LNCAP (cell line): ENCODE measurements around the gene TJP1.

Experiments
- TF ChIP-seq, protein P1 (sequence below): fragments of 450-650 bp; IDR thresholded peaks from 2 replicates; pipeline ENCODE4 v1.5.1; 2017; ENCODE audit warnings: mild to moderate bottlenecking

Gene TJP1

DNA sequence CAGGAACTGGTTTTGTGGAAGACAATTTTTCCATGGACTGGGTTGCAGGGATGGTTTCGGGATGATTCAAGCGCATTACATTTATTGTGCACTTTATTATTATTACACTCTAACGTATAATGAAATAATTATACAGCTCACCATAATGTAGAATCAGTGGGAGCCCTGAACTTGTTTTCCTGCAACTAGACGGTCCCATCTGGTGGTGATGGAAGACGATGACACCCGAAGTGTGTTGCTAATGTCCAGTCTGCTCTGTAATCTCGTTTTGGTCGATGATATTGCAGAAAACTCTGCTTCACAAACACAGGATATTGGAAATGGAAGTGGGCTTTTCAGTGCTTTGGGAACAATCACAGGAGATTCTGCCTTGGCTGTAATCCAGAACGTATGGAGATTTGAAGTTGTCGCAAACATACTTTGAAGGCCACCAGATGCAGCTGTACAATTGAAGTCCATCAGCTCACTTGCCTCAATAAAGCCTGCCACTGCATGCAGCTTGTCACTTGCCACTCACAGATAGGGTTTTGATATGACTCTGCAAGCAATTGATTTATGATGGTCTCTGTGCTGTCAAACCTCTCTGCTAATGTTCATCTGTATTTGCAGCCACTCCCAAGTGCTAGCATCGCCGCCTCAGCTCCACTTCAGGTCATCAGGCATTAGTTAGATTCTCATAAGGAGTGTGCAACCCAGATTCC, 141.7 kb downstream of the TJP1 start:
- TF ChIP-seq, protein P1, sequence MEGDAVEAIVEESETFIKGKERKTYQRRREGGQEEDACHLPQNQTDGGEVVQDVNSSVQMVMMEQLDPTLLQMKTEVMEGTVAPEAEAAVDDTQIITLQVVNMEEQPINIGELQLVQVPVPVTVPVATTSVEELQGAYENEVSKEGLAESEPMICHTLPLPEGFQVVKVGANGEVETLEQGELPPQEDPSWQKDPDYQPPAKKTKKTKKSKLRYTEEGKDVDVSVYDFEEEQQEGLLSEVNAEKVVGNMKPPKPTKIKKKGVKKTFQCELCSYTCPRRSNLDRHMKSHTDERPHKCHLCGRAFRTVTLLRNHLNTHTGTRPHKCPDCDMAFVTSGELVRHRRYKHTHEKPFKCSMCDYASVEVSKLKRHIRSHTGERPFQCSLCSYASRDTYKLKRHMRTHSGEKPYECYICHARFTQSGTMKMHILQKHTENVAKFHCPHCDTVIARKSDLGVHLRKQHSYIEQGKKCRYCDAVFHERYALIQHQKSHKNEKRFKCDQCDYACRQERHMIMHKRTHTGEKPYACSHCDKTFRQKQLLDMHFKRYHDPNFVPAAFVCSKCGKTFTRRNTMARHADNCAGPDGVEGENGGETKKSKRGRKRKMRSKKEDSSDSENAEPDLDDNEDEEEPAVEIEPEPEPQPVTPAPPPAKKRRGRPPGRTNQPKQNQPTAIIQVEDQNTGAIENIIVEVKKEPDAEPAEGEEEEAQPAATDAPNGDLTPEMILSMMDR: no peak

DNA sequence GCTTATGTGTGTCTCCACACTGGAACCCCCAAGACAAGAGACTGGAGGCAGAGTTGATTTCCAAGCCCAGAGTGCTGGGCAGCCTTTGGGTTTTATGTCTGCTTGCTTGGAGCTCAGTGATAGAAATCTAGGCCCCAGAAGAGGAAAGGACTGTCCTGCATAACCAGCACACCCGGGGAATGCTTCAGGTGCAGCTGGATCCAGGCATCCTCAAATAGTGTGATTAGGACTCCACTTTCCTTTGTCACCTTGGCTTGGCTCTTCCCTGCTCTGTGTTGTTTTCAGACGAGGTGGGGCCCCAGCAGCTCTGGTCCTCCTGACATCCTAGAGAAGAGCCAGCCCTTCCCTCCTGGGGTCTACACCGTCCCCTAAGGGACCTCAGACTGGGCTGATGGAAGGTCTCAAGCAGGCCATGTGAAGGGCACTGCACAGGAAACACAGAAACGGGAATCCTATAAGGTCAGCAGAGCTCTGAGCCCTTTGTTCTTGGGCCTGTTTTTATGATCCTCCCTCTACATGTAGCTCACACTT, 143.7 kb downstream of the TJP1 start:
- TF ChIP-seq, protein P1: no peak

DNA sequence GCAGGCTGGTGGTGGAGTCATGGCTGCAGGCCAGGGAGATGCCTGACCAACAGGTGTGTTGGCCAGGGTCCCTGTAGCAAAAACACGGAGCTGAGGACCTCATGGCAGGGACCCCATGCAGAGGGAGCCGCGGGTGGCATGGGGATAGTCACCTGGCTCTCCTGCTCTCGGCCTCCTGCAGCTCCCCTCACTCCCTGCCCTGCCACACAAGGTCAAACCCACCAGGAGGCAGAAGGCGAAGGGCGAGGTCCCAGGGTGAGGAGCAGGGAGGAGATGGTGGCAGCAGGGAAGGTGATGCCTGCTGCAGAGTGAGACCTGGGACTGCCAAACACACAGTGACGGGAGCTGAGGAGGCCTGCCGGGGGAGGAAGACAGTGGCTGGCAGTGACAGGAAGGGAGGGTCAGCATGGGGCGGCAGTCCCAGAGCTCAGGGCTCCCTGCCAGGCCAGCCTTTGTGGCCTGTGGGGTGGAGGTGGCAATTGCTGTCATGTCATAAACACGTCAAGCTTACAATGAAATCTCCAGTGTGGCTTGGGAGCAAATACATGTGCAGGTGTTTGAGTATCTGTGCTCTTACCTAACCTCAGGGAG, 144.3 kb downstream of the TJP1 start:
- TF ChIP-seq, protein P1: no peak

- TF ChIP-seq, protein P1: no peak
Measured at GRCh38 chr15:29677455-29677854, 144.8 kb downstream of the TJP1 start.

DNA sequence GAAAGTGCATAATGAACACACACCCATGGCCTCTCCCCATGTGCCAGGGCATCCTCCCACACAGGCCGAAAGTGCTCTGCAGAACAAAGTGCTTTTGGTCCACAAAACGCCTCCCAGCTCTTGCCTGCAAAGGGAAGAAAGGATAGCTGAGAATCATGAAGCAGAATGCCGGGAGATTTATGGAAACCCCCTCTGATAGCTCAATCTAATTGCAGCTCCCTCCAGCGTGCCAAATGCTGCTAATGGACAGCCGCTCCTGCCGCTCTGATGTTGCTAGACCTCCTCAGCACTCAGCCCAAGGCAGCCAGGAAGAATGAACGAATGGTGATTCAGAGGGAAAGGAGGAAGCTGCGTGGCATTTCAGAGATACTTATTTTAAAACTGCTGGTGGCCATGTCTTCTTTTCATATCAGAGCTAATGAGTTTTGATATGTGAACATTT, 145.3 kb downstream of the TJP1 start:
- TF ChIP-seq, protein P1: no peak

DNA sequence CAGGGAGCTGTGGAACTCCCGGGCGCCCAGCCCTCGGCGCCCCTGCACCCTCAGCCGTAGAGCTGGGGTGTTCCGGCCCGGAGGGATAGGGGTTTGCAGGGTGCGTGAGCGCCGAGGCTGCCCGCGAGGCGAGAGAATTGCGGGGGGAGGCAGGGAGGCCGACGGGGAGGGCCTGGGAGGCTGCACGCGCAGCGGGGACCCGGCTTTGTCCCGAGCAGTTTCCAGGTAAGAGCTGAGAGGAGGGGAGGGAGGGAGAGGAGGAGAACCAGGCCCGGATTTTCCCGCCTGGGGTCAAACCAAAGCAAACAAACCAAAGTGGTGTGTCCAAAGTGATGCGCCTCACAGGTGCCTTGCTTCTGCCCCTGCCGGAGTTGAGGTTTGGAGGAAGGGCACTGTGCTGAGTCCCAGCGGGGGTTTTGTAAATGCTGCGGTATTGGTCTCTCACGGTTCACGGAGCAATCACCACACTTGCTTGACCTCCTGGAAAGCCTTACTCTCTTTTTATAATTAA, 146.4 kb downstream of the TJP1 start:
- TF ChIP-seq, protein P1: no peak

- TF ChIP-seq, protein P1: no peak
Measured at GRCh38 chr15:29674661-29675533, 147.4 kb downstream of the TJP1 start.
